Stimulated activated CD4-positive, alpha-beta T cell treated with anti-CD3 and anti-CD28 coated beads, Interleukin-2, amount 100 ng/mL, for 24 hours (primary cell): ENCODE measurements around the gene CFDP1.

Experiments used
- DNase-seq, 2 donors: peaks; one replicate each; pipeline ENCODE4 v3.0.0-alpha.2; 2020

Gene CFDP1

GRCh38 chr16:75248142-75248535, 185.2 kb downstream of the CFDP1 start:
- DNase-seq: no peak

GRCh38 chr16:75247249-75247648, 186.1 kb downstream of the CFDP1 start:
- no peak for DNase-seq

- DNase-seq: no peak
Observed at GRCh38 chr16:75246504-75247205, 186.6 kb downstream of the CFDP1 start.

GRCh38 chr16:75244844-75245758, 188.2 kb downstream of the CFDP1 start:
- no peak for DNase-seq

- DNase-seq: no peak
Observed at GRCh38 chr16:75244225-75244809, 189.0 kb downstream of the CFDP1 start.
